ENCODE results near the gene DLG5.
"Not testable (repeated sequence)": the region's sequence is repeated elsewhere in the genome, so short reads cannot be mapped to it uniquely, and the experiment has no call there.

Gene DLG5

DNA sequence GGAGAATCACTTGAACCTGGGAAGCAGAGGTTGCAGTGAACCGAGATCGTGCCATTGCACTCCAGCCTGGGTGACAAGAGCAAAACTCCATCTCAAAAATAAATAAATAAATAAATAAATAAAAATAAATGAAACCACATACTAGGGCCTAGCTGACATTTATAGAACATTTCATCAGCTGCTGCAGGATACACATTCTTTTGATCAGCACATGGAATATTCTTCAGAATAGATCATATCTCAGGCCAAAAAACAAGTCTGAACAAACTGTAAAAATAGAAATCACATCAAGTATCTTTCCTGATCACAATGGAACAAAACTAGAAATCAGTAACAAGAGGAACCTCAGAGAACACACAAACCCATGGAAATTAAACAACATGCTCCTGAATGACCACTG is 168.1 kb downstream of the DLG5 start:
- DNase-seq (ENCODE audit: low read depth), result not testable (repeated sequence)

GRCh38 chr10:77756319-77757232 is 170.0 kb downstream of the DLG5 start:
- no peak for DNase-seq (ENCODE audit: low read depth)

GRCh38 chr10:77746047-77746707 is 180.4 kb downstream of the DLG5 start:
- DNase-seq (ENCODE audit: low read depth), result no peak

DNA sequence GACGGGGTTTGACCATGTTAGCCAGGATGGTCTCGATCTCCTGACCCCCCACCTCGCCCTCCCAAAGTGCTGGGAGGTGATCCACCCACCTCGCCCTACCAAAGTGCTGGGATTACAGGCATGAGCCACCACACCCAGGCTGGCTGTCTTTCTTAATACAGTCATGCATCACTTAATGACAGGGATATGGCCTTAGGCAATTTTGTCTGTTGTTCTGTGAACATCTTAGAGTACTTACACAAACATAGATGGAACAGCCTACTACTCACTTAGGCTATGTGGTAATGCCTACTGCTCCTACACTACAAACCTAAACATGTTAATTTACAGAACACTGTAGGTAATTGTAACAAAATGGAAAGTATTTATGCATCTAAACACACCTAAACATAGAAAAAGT is 182.3 kb downstream of the DLG5 start:
- no peak for DNase-seq (ENCODE audit: low read depth)

GRCh38 chr10:77742172-77742571 is 184.4 kb downstream of the DLG5 start:
- DNase-seq (ENCODE audit: low read depth), result no peak

GRCh38 chr10:77741746-77742145 is 184.8 kb downstream of the DLG5 start:
- DNase-seq (ENCODE audit: low read depth), result no peak

Measured in stimulated activated CD8-positive, alpha-beta memory T cell treated with anti-CD3 and anti-CD28 coated beads, Interleukin-7, amount 100 ng/mL, for 24 hours (primary cell).